Psoas muscle (tissue), 8 donors: ENCODE results near the gene TIMM29. TPM values are rescaled to one million over a fixed set of nuclear protein-coding genes. Genes with fewer than 3 reads are reported as not detected.

ENCODE experiments used
- ATAC-seq, 4 donors: fragments of 200-7000 bp; cut with Tn5 transposase; one replicate each; pipeline ENCODE4 v1.9.1; 2020; ENCODE audit warnings: moderate library complexity in 3 of 4, mild to moderate bottlenecking in 2 of 4
- DNase-seq, 2 donors: peaks; one replicate each; pipeline ENCODE4 v3.0.0-alpha.2; 2020
- H3K27ac ChIP-seq: fragments of 200-600 bp; one replicate; pipeline ENCODE4 v1.8.0; 2022
- H3K27me3 ChIP-seq, 3 donors: fragments of 200-600 bp in 1 of 3; one replicate each; pipeline versions ENCODE4 v1.6.1 to v1.8.0; 2013 to 2022; ENCODE audit warnings: low read length in 2 of 3, mild to moderate bottlenecking in 2 of 3, moderate library complexity in 1 of 3; ENCODE audit not compliant: insufficient read depth in 3 of 3
- H3K36me3 ChIP-seq, 2 donors: fragments of 200-600 bp in 1 of 2; one replicate each; pipeline versions ENCODE4 v1.6.1 to v1.8.0; 2013 to 2022; ENCODE audit warnings: low read depth in 1 of 2, mild to moderate bottlenecking in 1 of 2, moderate library complexity in 1 of 2; ENCODE audit not compliant: insufficient read depth in 1 of 2
- H3K4me1 ChIP-seq: fragments of 200-600 bp; one replicate; pipeline ENCODE4 v1.8.0; 2022
- H3K4me3 ChIP-seq: fragments of 200-600 bp; one replicate; pipeline ENCODE4 v1.8.0; 2022; ENCODE audit warnings: mild to moderate bottlenecking
- H3K9me3 ChIP-seq: fragments of 200-600 bp; one replicate; pipeline ENCODE4 v1.8.0; 2022
- WGBS, 3 donors: extraction: QIAGEN DNeasy Blood & Tissue Kit; methylation state at CpG; one replicate each; pipeline versions ENCODE4 v1.1.6 to v1.1.7; 2013; 5-methylcytosine and 5-hydroxymethylcytosine counted together
- intact Hi-C, 2 donors: fragments of 100-400 bp; cut with DNase I; formaldehyde crosslinking; loops; one replicate each; pipeline versions ENCODE4 v1.11.0 to v1.14.2; 2022
- polyA plus RNA-seq, 3 donors: library from polyadenylated mRNA; stranded (reverse); fragments of 200-250 nt; gene quantifications; one replicate each; pipeline ENCODE4 v1.2.3, GENCODE V29; 2013
- total RNA-seq, 4 donors: library from RNA; stranded (reverse); fragmentation: NEBNext Ultra II Directional in 2 of 4; extraction: Animal tissue kit (Norgen Biotek cat#: 25700) in 2 of 4; gene quantifications; one replicate each; pipeline versions ENCODE4 v1.2.1 to v1.2.4, GENCODE V29; 2021 to 2023
- TF ChIP-seq, protein P1 (sequence below): fragments of 200-600 bp; IDR thresholded peaks from one replicate; pipeline ENCODE4 v1.8.0; 2022; ENCODE audit warnings: antibody characterized with exemption
- donor health status: healthy with polysubstance abuse.
- donor health status: DM: no; HTN: no; CAD: no; lungs with moderate emphysema.
- donor health status: Bipolar disorder and iron deficiency.
- donor health status: healthy.
- donor health status: DM: yes; HTN: yes; CAD: no.
- donor health status: DM: no; HTN: no; CAD: no.
- donor health status: DM: no; HTN: no; CAD: no.
- donor health status: DM: yes; HTN: yes; CAD: no.

The TIMM29 gene
- total and polyA plus RNA-seq, 7 donors, result 12.9 to 29.0 (median 18.3) TPM

DNA sequence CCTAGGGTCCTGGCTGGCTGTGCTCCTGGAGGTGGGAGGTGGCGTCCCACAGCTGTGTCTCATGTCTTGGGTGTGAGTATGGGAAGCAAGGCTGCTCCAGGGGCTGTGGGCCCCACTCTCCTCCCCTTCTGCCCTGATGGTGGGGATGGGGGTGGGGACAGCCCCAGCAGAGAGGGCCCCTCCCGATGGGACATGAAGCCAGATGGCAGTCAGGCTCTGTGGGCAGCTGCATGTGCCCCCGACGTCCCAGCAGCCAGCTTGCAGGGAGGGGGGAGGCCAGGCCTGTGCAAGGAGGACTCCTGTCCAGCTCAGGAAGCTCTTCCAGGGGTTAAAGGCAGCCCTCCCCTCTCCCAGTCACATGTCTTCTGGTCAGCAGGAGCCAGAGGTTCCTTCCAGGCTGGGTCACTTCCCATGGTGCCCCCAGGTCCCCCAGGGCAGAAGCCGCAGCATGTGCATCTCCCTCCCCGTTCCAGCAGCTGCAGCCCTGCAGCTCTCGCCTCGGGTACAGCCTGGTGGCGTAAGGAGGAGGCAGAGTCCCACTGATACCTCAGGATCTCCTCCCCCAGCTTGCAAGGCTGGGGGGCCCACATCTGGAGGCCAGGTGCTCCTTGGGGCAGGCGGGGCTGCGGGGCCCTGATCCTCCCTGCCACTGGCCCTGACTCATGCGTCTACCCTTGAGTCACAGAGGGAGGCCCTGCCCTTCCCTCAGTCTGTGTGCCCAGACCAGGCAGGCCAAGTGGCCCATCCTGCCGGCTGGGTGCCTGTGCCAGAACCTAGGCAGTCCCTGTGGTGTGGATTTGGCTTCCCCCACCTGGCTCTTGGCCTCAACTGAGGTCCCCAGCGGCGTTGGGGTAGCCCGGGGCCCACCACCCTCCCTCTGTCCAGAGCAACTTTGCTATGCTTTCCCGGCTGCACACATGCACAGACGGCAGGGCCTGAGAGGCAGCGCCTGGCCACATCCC, 13.2 kb upstream of the TIMM29 start:
- H3K9me3 ChIP-seq, result no peaks in the 10 kb centered on the region
- peaks cover 0 to 96% of the 10 kb centered on the region in 2 donors for H3K36me3 ChIP-seq
- DNase-seq (peak; percentile 63 to 86), ATAC-seq (peak; percentile 62 to 80 (median 76))
- TF ChIP-seq, protein P1, sequence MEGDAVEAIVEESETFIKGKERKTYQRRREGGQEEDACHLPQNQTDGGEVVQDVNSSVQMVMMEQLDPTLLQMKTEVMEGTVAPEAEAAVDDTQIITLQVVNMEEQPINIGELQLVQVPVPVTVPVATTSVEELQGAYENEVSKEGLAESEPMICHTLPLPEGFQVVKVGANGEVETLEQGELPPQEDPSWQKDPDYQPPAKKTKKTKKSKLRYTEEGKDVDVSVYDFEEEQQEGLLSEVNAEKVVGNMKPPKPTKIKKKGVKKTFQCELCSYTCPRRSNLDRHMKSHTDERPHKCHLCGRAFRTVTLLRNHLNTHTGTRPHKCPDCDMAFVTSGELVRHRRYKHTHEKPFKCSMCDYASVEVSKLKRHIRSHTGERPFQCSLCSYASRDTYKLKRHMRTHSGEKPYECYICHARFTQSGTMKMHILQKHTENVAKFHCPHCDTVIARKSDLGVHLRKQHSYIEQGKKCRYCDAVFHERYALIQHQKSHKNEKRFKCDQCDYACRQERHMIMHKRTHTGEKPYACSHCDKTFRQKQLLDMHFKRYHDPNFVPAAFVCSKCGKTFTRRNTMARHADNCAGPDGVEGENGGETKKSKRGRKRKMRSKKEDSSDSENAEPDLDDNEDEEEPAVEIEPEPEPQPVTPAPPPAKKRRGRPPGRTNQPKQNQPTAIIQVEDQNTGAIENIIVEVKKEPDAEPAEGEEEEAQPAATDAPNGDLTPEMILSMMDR, result no peak
- 38 to 49% (median 41%) methylated on average over 17 to 19 of the region's 19 CpGs for WGBS, 3 donors
- intact Hi-C loops, result no loop called here
- peaks cover 32% of the 10 kb centered on the region for H3K4me1 ChIP-seq
- peak overlapping the region; percentile 34 for H3K27ac ChIP-seq
- H3K27me3 ChIP-seq, result no peaks in the 10 kb centered on the region
- no peak overlapping the region for H3K4me3 ChIP-seq

- 86 to 94% (median 90%) methylated on average over 6 of the region's 6 CpGs for WGBS, 3 donors
- H3K4me1 ChIP-seq, result peaks cover 24% of the 10 kb centered on the region
- no peaks in the 10 kb centered on the region for H3K27me3 ChIP-seq
- intact Hi-C loops, result no loop called here
- ATAC-seq (no peak), DNase-seq (no peak)
- H3K36me3 ChIP-seq, result peaks cover 0 to 96% of the 10 kb centered on the region in 2 donors
- no peak overlapping the region for H3K4me3 ChIP-seq
- no peak overlapping the region for H3K27ac ChIP-seq
- TF ChIP-seq, protein P1, result no peak
- H3K9me3 ChIP-seq, result no peaks in the 10 kb centered on the region
These were observed 12.0 kb upstream of the TIMM29 start for GRCh38 chr19:10916602-10917001.

GRCh38 chr19:10918359-10918758, 10.3 kb upstream of the TIMM29 start:
- TF ChIP-seq, protein P1, result no peak
- peaks cover 2 to 97% of the 10 kb centered on the region in 2 donors for H3K36me3 ChIP-seq

GRCh38 chr19:10919352-10920287, 9.0 kb upstream of the TIMM29 start:
- H3K4me1 ChIP-seq, result peaks cover 10% of the 10 kb centered on the region
- no peak for DNase-seq
- intact Hi-C loops, result no loop called here
- no peak overlapping the region for H3K4me3 ChIP-seq
- H3K36me3 ChIP-seq, result peaks cover 5 to 95% of the 10 kb centered on the region in 2 donors
- H3K27ac ChIP-seq, result peak overlapping the region; percentile 46
- no peaks in the 10 kb centered on the region for H3K9me3 ChIP-seq
- ATAC-seq, result peak in 2 of 4 donors; percentile 19 to 36
- TF ChIP-seq, protein P1, result no peak
- H3K27me3 ChIP-seq, result no peaks in the 10 kb centered on the region
- WGBS, 3 donors, result 40 to 71% (median 46%) methylated on average over 26 of the region's 26 CpGs

More at GRCh38 chr19:10918359-10918758, 10.3 kb upstream of the TIMM29 start:
- ATAC-seq (no peak), DNase-seq (no peak)
- 74 to 87% (median 80%) methylated on average over 11 of the region's 11 CpGs for WGBS, 3 donors
- peaks cover 16% of the 10 kb centered on the region for H3K4me1 ChIP-seq
- no peaks in the 10 kb centered on the region for H3K27me3 ChIP-seq
- peak overlapping the region; percentile 46 for H3K27ac ChIP-seq
- H3K4me3 ChIP-seq, result no peak overlapping the region
- intact Hi-C loops, result no loop called here
- no peaks in the 10 kb centered on the region for H3K9me3 ChIP-seq
